ENCODE data around the gene ERGIC2. TPM values are rescaled to one million over a fixed set of nuclear protein-coding genes. Genes with fewer than 3 reads are reported as not detected.

Gene ERGIC2
- total RNA-seq, 1 experiment from 2014 or later = 69.8 TPM

GRCh38 chr12:29396774-29397173, 15.8 kb upstream of the ERGIC2 start:
- no peaks in the 10 kb centered on the region for H3K4me1 ChIP-seq (ENCODE audit: insufficient read depth, low read length)
- no peak overlapping the region for H3K27ac ChIP-seq (ENCODE audit: insufficient read length, low read depth, low read length)
- no peak overlapping the region for H4K91ac ChIP-seq (ENCODE audit: insufficient read length, low read depth, low read length)
- H3K9ac ChIP-seq (ENCODE audit: extremely low read depth, insufficient read length, low read length) = no peak overlapping the region
- H3K4ac ChIP-seq (ENCODE audit: low read depth, low read length) = no peak overlapping the region
- Mint-ChIP-seq H3K36me3 (ENCODE audit: insufficient read depth in 1 of 3, low read depth in 3 of 3) (no peaks in the 10 kb centered on the region), H3K27me3 (ENCODE audit: low read depth) (no peaks in the 10 kb centered on the region), H3K4me1 (no peaks in the 10 kb centered on the region), H3K4me3 (no peak overlapping the region), H3K27ac (no peak overlapping the region), H3K9me3 (no peaks in the 10 kb centered on the region)
- no peak overlapping the region for H3K23ac ChIP-seq (ENCODE audit: insufficient read length, low read depth, low read length)
- no peak overlapping the region for H4K5ac ChIP-seq (ENCODE audit: insufficient read length, low read depth, low read length)
- H2BK20ac ChIP-seq (ENCODE audit: low read depth, low read length, poor library complexity, severe bottlenecking) = no peak overlapping the region
- H2AFZ ChIP-seq (ENCODE audit: low read length) = peak overlapping the region; percentile 22
- no peak overlapping the region for H3K14ac ChIP-seq (ENCODE audit: insufficient read depth, low read length)
- H2BK120ac ChIP-seq (ENCODE audit: low read depth, low read length, poor library complexity, severe bottlenecking) = no peak overlapping the region
- no peaks in the 10 kb centered on the region for H3K27me3 ChIP-seq (ENCODE audit: insufficient read depth, low read length)
- TF ChIP-seq CTCF (conservative IDR thresholded peaks at IDR 0.05) = no peak
- no peak overlapping the region for H3T11ph ChIP-seq (ENCODE audit: low read length)
- no peak overlapping the region for H3K56ac ChIP-seq (ENCODE audit: insufficient read length, low read depth, low read length)
- H4K8ac ChIP-seq (replicated peaks; ENCODE audit: insufficient read length, low read depth, low read length) = no peak overlapping the region
- H3K23me2 ChIP-seq (ENCODE audit: insufficient read length, low read depth, low read length, poor library complexity, severe bottlenecking) = no peaks in the 10 kb centered on the region
- WGBS (ENCODE audit: extremely low coverage, insufficient read length, low lambda C conversion rate) = no CpG with 5 or more reads among the region's 3 CpGs
- no peak overlapping the region for H2BK12ac ChIP-seq (ENCODE audit: insufficient read length, low read depth, low read length)
- no peak overlapping the region for H2AK5ac ChIP-seq (ENCODE audit: insufficient read length, low read length)
- H4K20me1 ChIP-seq (ENCODE audit: control insufficient read depth, insufficient read depth, insufficient read length) = no peaks in the 10 kb centered on the region
- H3K79me2 ChIP-seq (ENCODE audit: insufficient read depth, low read length) = no peaks in the 10 kb centered on the region
- no peak overlapping the region for H3K18ac ChIP-seq (ENCODE audit: insufficient read length, low read depth, low read length)
- H3K79me1 ChIP-seq (ENCODE audit: insufficient read depth, low read depth, low read length, poor library complexity, severe bottlenecking) = no peaks in the 10 kb centered on the region
- no peak overlapping the region for H2BK15ac ChIP-seq (ENCODE audit: low read depth, low read length)
- no peak overlapping the region for H3K4me2 ChIP-seq (ENCODE audit: insufficient read depth, insufficient read length, low read length)
- H3K9me3 ChIP-seq (ENCODE audit: control insufficient read depth, low read depth, low read length) = no peaks in the 10 kb centered on the region
- no peak for DNase-seq
- no peak overlapping the region for H2BK5ac ChIP-seq (ENCODE audit: insufficient read length, low read length)
